HEK293 (cell line): ENCODE measurements around the gene ELL.
A peak's percentile ranks its signal among the peaks of the same experiment; 100 is the strongest.

Experiments
- EGR2 ChIP-seq: fragments of 450-650 bp; formaldehyde crosslinking; IDR thresholded peaks from 2 replicates; pipeline ENCODE4 v1.5.1; 2016; ENCODE audit warnings: low read depth, missing biosample characterization, missing genetic modification characterization
- FEZF1 ChIP-seq: fragments of 450-650 bp; formaldehyde crosslinking; IDR thresholded peaks from 2 replicates; pipeline ENCODE4 v1.5.1; 2016; ENCODE audit warnings: missing biosample characterization, missing genetic modification characterization
- GLIS1 ChIP-seq: fragments of 450-650 bp; formaldehyde crosslinking; IDR thresholded peaks from 2 replicates; pipeline ENCODE4 v1.5.1; 2016; ENCODE audit warnings: missing biosample characterization, missing genetic modification characterization
- SCRT1 ChIP-seq: fragments of 450-650 bp; formaldehyde crosslinking; IDR thresholded peaks from 2 replicates; pipeline ENCODE4 v1.5.1; 2016; ENCODE audit warnings: missing biosample characterization, missing genetic modification characterization, borderline replicate concordance
- SCRT2 ChIP-seq: fragments of 450-650 bp; formaldehyde crosslinking; IDR thresholded peaks from 2 replicates; pipeline ENCODE4 v1.5.1; 2016; ENCODE audit warnings: missing biosample characterization, missing genetic modification characterization
- YY2 ChIP-seq: fragments of 450-650 bp; formaldehyde crosslinking; IDR thresholded peaks from 2 replicates; pipeline ENCODE4 v1.5.1; 2016; ENCODE audit warnings: missing biosample characterization, missing genetic modification characterization
- ZBTB20 ChIP-seq: fragments of 450-650 bp; formaldehyde crosslinking; IDR thresholded peaks from 2 replicates; pipeline ENCODE4 v1.5.1; 2016; ENCODE audit warnings: missing biosample characterization, missing genetic modification characterization
- ZBTB48 ChIP-seq: fragments of 450-650 bp; formaldehyde crosslinking; IDR thresholded peaks from 2 replicates; pipeline ENCODE4 v1.5.1; 2016; ENCODE audit warnings: missing biosample characterization, missing genetic modification characterization
- ZBTB8A ChIP-seq: fragments of 450-650 bp; formaldehyde crosslinking; IDR thresholded peaks from 2 replicates; pipeline ENCODE4 v1.5.1; 2016; ENCODE audit warnings: missing biosample characterization, missing genetic modification characterization
- ZEB2 ChIP-seq: fragments of 450-650 bp; formaldehyde crosslinking; IDR thresholded peaks from 2 replicates; pipeline ENCODE4 v1.5.1; 2016; ENCODE audit warnings: missing biosample characterization, missing genetic modification characterization
- ZFP69B ChIP-seq: fragments of 450-650 bp; formaldehyde crosslinking; IDR thresholded peaks from 2 replicates; pipeline ENCODE4 v1.5.1; 2016; ENCODE audit warnings: missing biosample characterization, missing genetic modification characterization
- ZNF335 ChIP-seq: fragments of 450-650 bp; formaldehyde crosslinking; conservative IDR thresholded peaks from 2 replicates; pipeline ENCODE4 v1.5.1; 2016; ENCODE audit warnings: missing biosample characterization, missing genetic modification characterization
- ZNF629 ChIP-seq: fragments of 450-650 bp; formaldehyde crosslinking; IDR thresholded peaks from 2 replicates; pipeline ENCODE4 v1.5.1; 2017; ENCODE audit warnings: missing biosample characterization, missing genetic modification characterization
- ZNF76 ChIP-seq: fragments of 450-650 bp; formaldehyde crosslinking; IDR thresholded peaks from 2 replicates; pipeline ENCODE4; 2016; ENCODE audit warnings: low read depth, missing biosample characterization, missing genetic modification characterization, borderline replicate concordance
- ZNF791 ChIP-seq: fragments of 450-650 bp; formaldehyde crosslinking; IDR thresholded peaks from 2 replicates; pipeline ENCODE4 v1.5.1; 2016; ENCODE audit warnings: missing biosample characterization, missing genetic modification characterization
- ZSCAN30 ChIP-seq: fragments of 450-650 bp; IDR thresholded peaks from 2 replicates; pipeline ENCODE4 v1.5.1; 2018; ENCODE audit warnings: missing biosample characterization, mild to moderate bottlenecking, missing genetic modification characterization, moderate library complexity
- ZXDB ChIP-seq: fragments of 450-650 bp; formaldehyde crosslinking; IDR thresholded peaks from 2 replicates; pipeline ENCODE4 v1.5.1; 2016; ENCODE audit warnings: missing biosample characterization, missing genetic modification characterization
- TF ChIP-seq, protein P1 (sequence below): fragments of 450-650 bp; formaldehyde crosslinking; IDR thresholded peaks from 2 replicates; pipeline ENCODE4 v1.5.1; 2016; ENCODE audit warnings: missing biosample characterization, missing genetic modification characterization
- TF ChIP-seq, protein P2 (sequence below): fragments of 450-650 bp; formaldehyde crosslinking; IDR thresholded peaks from 2 replicates; pipeline ENCODE4 v1.5.1; 2016; ENCODE audit warnings: missing biosample characterization, missing genetic modification characterization
- TF ChIP-seq, protein P3 (sequence below): fragments of 450-650 bp; formaldehyde crosslinking; IDR thresholded peaks from 2 replicates; pipeline ENCODE4 v1.5.1; 2016; ENCODE audit warnings: missing biosample characterization, missing genetic modification characterization

Gene ELL

DNA sequence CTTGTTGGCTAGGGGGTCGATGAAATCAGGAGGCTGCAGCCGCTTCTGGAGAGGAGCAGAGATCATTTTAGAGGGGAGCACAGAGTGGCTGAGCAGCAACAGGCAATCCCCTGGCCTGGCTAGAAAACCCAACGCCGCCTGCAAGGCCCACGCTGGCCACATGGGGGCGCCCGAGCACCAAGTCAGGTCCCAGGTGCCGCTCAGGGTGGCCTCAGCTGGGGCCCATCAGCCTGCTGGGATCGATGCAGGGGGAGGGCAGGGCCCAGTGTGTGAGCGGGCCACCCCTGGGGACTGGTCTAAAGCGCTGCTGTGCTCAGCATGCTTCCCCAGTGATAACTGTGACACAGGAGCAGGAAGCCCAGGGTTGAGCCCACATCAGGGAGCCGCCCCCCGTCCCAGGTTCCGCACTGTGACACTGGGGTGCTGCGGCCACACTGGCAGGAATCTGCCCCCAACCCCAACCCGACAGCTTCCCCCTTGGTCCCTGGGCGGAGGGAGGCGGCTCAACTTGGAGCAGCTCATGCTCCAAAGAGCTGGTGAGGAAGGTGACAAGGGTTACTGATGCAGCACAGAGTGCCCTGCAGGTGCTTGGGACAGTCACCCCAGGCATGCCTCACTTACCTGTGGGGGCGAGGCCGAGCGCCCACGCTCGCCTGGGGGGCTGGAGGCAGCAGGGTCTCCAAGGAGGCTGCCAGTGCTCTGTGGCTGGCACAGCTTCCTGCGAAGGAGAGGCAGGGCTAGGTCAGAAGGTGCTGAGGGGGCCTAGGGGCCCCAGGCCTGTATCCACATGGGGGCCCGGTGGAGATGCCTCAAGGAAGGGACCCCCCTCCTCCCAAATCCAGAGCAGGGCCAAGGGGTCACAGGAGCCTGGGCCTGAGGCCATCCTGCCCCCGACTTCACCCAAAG is 70.7 kb downstream of the ELL start (continued):
- TF ChIP-seq ZBTB48 (tag by site-specific recombination) (peak; percentile 67), ZNF629 (tag by site-specific recombination) (peak; percentile 22; the same call in 1 of the 2 replicates), SCRT2 (peak; percentile 99), ZBTB8A (tag by site-specific recombination) (peak; percentile 47), ZBTB20 (tag by site-specific recombination) (no peak), ZNF791 (tag by site-specific recombination) (no peak), GLIS1 (tag by site-specific recombination) (peak; percentile 98), ZNF76 (tag by site-specific recombination) (peak; percentile 73; the same call in 1 of the 2 replicates), ZFP69B (tag by site-specific recombination) (peak; percentile 99), ZNF335 (tag by site-specific recombination) (0 out of 2 replicates have a peak, but pooled peaks have one; percentile 13), ZEB2 (no peak), YY2 (tag by site-specific recombination) (no peak), ZSCAN30 (tag by site-specific recombination) (peak; percentile 70; the same call in 1 of the 2 replicates), EGR2 (tag by site-specific recombination) (no peak), SCRT1 (tag by site-specific recombination) (peak; percentile 93), FEZF1 (tag by site-specific recombination) (no peak), ZXDB (tag by site-specific recombination) (no peak)
- TF ChIP-seq, protein P1, sequence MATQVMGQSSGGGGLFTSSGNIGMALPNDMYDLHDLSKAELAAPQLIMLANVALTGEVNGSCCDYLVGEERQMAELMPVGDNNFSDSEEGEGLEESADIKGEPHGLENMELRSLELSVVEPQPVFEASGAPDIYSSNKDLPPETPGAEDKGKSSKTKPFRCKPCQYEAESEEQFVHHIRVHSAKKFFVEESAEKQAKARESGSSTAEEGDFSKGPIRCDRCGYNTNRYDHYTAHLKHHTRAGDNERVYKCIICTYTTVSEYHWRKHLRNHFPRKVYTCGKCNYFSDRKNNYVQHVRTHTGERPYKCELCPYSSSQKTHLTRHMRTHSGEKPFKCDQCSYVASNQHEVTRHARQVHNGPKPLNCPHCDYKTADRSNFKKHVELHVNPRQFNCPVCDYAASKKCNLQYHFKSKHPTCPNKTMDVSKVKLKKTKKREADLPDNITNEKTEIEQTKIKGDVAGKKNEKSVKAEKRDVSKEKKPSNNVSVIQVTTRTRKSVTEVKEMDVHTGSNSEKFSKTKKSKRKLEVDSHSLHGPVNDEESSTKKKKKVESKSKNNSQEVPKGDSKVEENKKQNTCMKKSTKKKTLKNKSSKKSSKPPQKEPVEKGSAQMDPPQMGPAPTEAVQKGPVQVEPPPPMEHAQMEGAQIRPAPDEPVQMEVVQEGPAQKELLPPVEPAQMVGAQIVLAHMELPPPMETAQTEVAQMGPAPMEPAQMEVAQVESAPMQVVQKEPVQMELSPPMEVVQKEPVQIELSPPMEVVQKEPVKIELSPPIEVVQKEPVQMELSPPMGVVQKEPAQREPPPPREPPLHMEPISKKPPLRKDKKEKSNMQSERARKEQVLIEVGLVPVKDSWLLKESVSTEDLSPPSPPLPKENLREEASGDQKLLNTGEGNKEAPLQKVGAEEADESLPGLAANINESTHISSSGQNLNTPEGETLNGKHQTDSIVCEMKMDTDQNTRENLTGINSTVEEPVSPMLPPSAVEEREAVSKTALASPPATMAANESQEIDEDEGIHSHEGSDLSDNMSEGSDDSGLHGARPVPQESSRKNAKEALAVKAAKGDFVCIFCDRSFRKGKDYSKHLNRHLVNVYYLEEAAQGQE (tag by site-specific recombination): no peak
- TF ChIP-seq, protein P2, sequence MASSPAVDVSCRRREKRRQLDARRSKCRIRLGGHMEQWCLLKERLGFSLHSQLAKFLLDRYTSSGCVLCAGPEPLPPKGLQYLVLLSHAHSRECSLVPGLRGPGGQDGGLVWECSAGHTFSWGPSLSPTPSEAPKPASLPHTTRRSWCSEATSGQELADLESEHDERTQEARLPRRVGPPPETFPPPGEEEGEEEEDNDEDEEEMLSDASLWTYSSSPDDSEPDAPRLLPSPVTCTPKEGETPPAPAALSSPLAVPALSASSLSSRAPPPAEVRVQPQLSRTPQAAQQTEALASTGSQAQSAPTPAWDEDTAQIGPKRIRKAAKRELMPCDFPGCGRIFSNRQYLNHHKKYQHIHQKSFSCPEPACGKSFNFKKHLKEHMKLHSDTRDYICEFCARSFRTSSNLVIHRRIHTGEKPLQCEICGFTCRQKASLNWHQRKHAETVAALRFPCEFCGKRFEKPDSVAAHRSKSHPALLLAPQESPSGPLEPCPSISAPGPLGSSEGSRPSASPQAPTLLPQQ: peak; percentile 99
- TF ChIP-seq, protein P3, sequence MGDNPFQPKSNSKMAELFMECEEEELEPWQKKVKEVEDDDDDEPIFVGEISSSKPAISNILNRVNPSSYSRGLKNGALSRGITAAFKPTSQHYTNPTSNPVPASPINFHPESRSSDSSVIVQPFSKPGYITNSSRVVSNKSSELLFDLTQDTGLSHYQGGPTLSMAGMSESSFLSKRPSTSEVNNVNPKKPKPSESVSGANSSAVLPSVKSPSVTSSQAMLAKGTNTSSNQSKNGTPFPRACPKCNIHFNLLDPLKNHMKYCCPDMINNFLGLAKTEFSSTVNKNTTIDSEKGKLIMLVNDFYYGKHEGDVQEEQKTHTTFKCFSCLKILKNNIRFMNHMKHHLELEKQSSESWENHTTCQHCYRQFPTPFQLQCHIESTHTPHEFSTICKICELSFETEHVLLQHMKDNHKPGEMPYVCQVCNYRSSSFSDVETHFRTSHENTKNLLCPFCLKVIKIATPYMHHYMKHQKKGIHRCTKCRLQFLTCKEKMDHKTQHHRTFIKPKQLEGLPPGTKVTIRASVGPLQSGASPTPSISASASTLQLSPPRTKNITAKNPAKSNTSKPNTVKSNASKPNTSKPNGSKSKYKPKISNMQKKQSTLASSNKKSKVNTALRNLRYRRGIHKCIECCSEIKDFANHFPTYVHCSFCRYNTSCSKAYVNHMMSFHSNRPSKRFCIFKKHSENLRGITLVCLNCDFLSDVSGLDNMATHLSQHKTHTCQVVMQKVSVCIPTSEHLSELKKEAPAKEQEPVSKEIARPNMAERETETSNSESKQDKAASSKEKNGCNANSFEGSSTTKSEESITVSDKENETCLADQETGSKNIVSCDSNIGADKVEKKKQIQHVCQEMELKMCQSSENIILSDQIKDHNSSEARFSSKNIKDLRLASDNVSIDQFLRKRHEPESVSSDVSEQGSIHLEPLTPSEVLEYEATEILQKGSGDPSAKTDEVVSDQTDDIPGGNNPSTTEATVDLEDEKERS (tag by site-specific recombination): no peak
